Inflammatory macrophage (primary cell): ENCODE results near the gene TMCO4.
A peak's percentile ranks its signal among the peaks of the same experiment; 100 is the strongest.

Experiments
- DNase-seq, 2 donors: peaks; one replicate each; pipeline ENCODE4 v3.0.0-alpha.2; 2020 to 2022

Gene TMCO4

DNA sequence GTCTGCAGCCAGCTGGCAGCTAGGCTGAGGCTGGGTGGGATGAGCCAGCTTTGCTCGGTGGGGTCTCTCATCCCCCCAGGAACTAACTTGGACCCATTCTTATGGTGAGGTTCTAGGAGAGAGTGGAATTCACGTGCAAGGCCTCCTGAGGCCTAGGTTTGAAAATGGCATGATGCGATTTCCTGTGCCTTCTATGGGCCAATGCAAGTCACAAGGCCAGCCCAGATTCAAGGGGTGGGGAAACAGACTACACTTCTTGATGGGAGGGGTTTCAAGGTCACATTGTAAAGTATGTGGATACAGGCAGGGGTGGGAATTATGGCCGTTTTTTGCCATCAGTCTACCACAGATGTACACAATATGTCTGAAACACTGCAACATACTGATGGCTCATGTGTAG, 86.8 kb downstream of the TMCO4 start:
- DNase-seq = no peak

- no peak for DNase-seq
Measured at GRCh38 chr1:19710825-19711611, 88.7 kb downstream of the TMCO4 start.

DNA sequence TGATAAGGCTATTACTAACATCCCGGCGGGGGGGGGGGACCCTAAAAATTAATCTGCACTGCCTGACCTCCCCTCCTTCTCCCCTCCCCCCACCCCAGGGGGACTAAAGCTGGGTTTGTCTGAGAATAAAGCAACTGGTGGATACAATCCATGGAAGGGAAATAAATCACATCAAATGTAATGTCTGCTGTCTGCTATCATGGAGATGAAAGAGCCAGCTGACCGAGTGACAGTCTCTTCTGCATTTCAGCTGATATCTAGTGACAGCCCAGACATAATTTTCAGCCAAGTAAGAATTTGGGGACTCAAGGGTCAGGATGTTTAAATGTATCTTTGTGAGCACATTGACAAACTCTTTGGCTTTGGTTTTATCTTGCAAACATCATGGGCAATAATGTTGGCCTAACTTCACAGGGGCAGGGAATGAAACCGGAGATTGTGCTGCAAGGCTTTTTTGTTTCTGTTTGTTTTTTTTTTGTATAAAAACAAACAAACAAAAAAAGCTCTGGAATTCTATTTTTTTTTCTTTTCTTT, 90.4 kb downstream of the TMCO4 start:
- DNase-seq = no peak

DNA sequence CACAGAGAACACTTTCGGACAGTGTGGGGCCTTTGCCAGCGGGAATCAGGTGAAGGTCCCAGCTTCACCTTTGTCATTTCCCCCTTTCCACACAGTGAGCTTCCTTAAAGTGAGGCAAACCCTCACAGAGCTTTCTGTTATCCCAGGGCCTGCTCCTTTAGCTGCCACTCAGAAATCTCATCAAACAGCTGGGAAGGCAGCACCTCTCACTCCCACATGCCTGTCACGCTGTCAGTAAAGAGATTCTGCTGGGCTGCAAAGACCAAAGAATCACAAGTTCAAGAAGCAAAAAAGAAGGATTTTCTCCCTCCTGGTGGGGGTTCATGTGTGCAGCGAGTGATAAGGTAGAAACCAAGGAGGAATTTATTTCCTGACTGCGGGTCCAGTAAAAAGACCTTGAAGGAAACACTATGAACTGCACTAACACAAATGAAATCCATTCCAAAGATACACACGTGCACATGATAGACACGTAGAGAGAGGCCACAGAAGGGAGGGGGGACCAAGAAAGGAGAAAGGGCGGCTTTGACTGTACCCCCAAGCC, 91.1 kb downstream of the TMCO4 start:
- DNase-seq = no peak

- no peak for DNase-seq
Measured at GRCh38 chr1:19706136-19706535, 93.6 kb downstream of the TMCO4 start.

DNA sequence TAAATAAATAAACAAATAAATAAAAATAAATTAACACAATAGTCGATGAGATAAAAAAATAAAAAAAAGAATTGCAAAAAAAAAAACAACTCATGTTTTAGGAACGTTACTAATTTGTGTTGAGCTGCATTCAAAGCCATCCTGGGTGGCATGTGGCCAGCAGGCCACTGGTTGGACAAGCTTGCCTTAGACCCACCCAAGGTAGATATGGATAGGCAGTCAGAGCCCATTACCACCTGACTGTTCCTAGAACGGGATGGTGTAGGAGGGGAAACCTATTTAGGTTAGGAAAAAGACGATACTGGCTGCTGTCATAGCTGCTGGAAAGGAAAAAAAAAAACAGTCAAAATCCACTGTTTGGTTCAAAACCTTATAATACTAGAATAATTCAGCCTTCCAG, 94.3 kb downstream of the TMCO4 start:
- no peak for DNase-seq

- DNase-seq = peak; percentile 36 to 54
Measured at GRCh38 chr1:19704247-19705113, 95.2 kb downstream of the TMCO4 start.

DNA sequence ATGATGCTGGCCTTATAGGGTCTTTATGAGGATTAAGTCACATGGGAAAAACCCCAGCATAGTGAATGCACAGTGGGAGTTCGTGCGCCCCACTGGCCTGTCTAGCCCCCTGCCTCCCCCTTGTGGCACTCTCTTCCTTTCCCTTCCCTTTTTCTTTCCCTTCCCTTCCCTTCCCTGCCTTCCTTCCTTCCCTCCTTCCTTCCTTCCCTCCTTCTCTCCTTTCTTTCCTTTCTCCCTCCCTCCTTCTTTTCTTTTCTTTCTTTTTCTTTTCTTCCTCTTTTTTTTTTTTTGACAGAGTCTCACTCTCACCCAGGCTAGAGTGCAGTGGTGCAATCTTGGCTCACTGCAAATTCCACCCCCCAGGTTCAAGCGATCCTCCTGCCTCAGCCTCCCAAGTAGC, 96.4 kb downstream of the TMCO4 start:
- no peak for DNase-seq

GRCh38 chr1:19700079-19700777, 99.5 kb downstream of the TMCO4 start:
- DNase-seq = no peak

DNA sequence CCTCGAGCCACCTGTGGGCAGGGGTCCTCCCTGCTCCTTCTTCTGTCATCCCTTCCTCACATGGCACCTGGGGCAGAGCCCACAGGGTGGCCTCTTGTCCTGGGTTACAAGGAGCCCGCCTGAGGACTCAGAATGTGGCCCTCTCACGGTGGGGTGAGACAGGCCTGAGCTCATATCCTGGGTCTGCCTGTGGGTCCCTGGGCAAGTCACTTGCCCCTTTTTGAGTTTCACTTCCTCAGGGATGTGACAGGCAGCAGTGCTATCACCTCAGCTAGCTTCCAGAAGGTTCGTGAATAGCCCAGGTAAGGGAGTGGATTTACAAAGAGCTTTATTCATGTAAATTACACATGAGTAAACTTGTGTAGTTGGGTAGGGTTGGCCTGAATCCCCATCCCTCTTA, 101.5 kb downstream of the TMCO4 start:
- DNase-seq = no peak

DNA sequence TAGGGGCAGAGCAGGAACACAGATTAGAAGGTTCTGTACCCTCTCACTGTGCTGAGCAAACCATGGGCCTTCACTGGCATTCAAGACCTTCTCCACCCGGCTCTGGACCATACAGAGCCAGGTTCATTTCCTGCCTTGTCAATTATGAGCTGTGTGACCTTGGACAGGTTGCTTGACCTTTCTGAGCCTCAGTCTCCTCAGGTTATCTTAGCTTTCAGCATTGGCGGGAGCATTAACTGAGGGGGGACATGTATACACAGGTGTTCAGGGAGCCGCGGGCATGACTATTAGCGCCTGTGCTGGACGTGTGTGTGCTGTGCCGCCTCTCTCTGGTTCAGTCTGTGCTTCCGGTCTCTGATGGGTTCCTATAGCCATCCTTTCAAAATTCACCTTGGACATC, 102.9 kb downstream of the TMCO4 start:
- DNase-seq = no peak

GRCh38 chr1:19695772-19696171, 103.9 kb downstream of the TMCO4 start:
- no peak for DNase-seq

GRCh38 chr1:19694298-19694697, 105.4 kb downstream of the TMCO4 start:
- DNase-seq = no peak

DNA sequence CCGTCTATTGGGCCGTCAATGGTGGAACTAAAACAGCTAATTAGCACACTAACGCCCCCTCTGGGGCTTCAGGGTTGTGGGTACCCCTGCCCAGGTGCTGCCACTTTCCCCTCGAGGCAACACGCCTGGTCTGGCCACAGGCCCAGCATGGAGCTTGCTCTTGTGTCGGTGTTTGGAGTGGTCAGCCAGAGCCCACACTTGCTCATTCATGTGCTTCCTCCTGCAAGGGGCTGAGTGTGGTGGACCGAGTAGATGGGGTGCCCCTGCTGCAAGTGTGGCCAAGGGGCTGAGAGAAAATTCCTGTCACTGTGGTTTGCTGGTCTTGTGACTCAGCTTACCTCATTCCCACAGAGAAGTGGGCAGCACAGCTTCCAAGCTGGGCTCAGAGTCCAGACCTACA, 109.4 kb downstream of the TMCO4 start:
- DNase-seq = no peak

GRCh38 chr1:19689856-19690255, 109.9 kb downstream of the TMCO4 start:
- DNase-seq = peak; percentile 4 to 47

DNA sequence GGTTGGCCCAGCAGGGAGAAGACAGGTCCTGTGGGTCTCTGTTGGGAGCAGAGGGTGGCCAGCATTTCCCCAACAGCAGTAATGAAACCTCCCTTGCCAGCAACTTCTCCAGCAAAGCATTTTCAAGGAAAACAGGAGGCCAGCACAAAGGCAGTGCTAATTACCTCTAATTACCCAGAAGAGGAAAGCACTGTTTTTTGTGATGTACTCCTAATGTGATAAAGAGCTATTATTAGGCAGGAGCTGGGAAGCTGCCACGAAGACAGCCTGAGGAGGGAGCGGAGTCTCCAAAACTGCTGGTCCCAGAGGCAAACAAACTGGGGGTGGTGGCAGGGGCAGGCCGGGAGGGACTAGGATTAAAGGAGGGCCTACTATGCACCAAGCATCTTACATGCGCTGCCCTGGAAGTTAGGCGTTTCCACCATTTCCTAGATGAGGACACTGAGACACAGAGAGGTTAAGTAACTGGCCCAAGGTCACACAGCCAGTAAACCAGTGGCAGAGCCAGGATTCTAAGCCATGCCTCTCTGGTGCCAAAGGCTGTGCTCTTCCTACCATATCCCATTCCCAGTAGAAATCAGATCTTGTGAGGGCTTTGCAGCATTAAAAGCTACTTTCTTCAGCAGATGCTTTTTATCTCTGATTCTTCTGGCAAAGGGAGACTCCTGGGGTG, 110.5 kb downstream of the TMCO4 start:
- no peak for DNase-seq

DNA sequence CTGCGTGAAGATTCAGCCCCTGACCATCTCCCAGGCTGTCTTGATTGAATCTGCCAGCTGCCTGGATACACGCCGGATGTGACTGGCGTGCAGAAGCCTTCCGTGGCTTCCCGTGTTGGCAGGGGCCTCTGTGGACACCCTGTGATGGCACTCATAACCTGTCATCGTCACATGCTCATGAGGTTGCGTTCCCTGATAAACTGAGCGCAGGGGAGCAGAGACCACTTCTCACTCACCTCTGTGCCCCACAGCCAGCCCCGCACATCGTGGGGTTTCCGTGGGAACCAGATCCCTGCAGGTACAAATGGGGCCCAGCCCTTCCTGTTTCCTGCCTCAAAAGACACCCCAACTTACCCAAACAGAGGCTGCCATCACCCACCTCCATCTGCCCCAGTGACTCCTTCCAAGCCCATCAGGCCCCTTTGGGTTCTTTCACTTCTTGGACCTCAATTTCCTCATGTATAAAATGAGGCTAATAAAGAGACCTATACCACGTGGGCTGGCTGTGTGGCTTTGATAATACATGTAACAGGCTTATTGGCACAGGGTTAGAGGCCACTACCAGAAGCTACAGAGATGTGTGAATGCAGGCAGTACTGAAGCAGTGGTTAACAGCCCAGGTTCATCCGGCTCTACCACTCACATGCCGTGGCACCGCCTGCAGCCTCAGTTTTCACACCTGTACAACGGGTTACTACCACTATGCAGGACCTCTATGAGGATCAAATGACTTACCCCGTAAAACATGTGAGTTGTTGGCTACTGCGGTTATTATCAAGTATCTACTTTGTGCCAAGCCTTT, 111.5 kb downstream of the TMCO4 start:
- no peak for DNase-seq

GRCh38 chr1:19687414-19687813, 112.3 kb downstream of the TMCO4 start:
- DNase-seq = no peak

DNA sequence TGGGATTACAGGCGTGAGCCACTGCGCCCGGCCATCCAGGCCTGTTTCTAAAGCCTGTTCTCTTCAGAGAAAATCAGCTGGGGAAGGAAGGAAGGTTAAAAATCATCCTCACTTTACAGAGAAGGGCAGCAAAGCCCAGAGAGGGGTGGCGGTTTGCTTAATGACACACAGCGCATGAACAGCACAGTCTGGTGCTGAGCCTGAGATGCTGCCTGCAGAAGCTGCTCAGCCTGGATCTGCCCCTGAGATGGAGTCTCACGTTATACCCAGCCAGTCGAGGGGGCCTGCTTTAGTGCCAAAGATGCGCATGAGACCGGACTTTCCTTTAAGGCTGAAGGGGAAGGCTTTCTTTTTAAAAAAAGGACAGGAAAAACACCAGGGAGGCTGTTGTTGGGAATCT, 113.7 kb downstream of the TMCO4 start:
- DNase-seq = no peak

- DNase-seq = no peak
Measured at GRCh38 chr1:19684677-19685076, 115.0 kb downstream of the TMCO4 start.

DNA sequence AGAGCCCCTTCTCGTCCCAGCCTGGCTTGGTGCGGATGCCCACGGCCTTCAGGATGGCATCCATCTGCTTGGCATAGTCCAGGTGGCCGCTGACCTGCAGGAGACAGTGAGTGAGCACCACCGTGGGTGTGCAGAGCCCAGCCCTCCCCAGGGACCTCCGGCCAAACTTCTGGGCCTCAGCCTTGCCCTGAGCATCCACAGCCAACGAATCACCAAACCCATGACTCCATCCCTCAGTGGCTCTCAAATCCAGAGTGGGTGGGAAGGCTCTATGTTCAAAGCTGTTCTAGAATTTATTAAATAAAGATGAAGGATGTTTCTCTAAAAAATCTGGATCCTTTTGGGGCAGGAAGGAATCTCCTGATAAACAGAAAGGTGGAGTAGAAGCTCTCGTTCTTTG, 116.4 kb downstream of the TMCO4 start:
- no peak for DNase-seq
